T-cell (primary cell): ENCODE data around the gene LRP1B. TPM values are rescaled to one million over a fixed set of nuclear protein-coding genes. Genes with fewer than 3 reads are reported as not detected.
A peak's percentile ranks its signal among the peaks of the same experiment; 100 is the strongest.

ENCODE experiments used
- ATAC-seq, 4 experiments: fragments of 200-7000 bp in 3 of 4; fragments of 150-1000 bp in 1 of 4; cut with Tn5 transposase; replicated peaks in 1 of 4; 1 replicate in 3 of 4; 2 replicates in 1 of 4; pipeline ENCODE4 v1.10.0; 2021; ENCODE audit warnings: moderate library complexity in 3 of 4, mild to moderate bottlenecking in 2 of 4, moderate number of reproducible peaks in 1 of 4
- CTCF ChIA-PET, 2 donors: fragments of 300-600 bp; sonication (Branson Sonifier 250); formaldehyde crosslinking; loops; one replicate each; lab custom pipeline; 2022; ENCODE audit warnings: antibody characterized with exemption in 2 of 2; lab: Charles Lee
- POLR2A ChIA-PET, 2 donors: fragments of 300-600 bp; sonication (Branson Sonifier 250); formaldehyde crosslinking; loops; one replicate each; lab custom pipeline; 2022; ENCODE audit warnings: antibody characterized with exemption in 2 of 2; lab: Charles Lee
- DNase-seq, 35 experiments: peaks; one replicate each; pipeline versions ENCODE4 v3.0.0 to v3.0.0-alpha.2; 2013 to 2023
- H3K27ac ChIP-seq: one replicate; pipeline ENCODE4 v1.5.1; 2013; ENCODE audit warnings: low read length
- H3K27me3 ChIP-seq, 2 experiments: replicated peaks in 1 of 2; 1 replicate in 1 of 2; 2 replicates in 1 of 2; pipeline versions ENCODE4 v1.6.1 to v1.7.0; 2013; ENCODE audit warnings: low read length in 1 of 2, mixed read lengths in 1 of 2; ENCODE audit not compliant: control insufficient read depth in 2 of 2, insufficient read depth in 2 of 2; ENCODE audit errors: extremely low read depth in 1 of 2
- H3K36me3 ChIP-seq, 2 donors: 1 replicate in 1 of 2; 2 replicates in 1 of 2; pipeline versions ENCODE4 v1.6.1 to v1.7.0; 2013; ENCODE audit warnings: low read length in 1 of 2; ENCODE audit not compliant: control insufficient read depth in 2 of 2, insufficient read depth in 1 of 2; ENCODE audit errors: extremely low read depth in 1 of 2
- H3K4me1 ChIP-seq, 2 experiments: 1 replicate in 1 of 2; 2 replicates in 1 of 2; pipeline versions ENCODE4 v1.6.1 to v1.7.0; 2013; ENCODE audit warnings: low read length in 2 of 2, mixed read lengths in 1 of 2; ENCODE audit not compliant: insufficient read depth in 2 of 2, control insufficient read depth in 1 of 2; ENCODE audit errors: extremely low read depth in 1 of 2
- H3K4me3 ChIP-seq, 2 donors: 1 replicate in 1 of 2; 2 replicates in 1 of 2; pipeline versions ENCODE4 v1.5.1 to v1.7.0; 2013; ENCODE audit warnings: mild to moderate bottlenecking in 2 of 2, low read length in 1 of 2, moderate library complexity in 1 of 2; ENCODE audit not compliant: control insufficient read depth in 1 of 2; ENCODE audit errors: extremely low read depth in 1 of 2
- H3K9me3 ChIP-seq: 2 replicates; pipeline ENCODE4 v1.7.0; 2013
- H3K27ac Mint-ChIP-seq, 2 donors: one replicate each; pipeline ENCODE4 v1.8.0; 2020 to 2021; ENCODE audit warnings: mild to moderate bottlenecking in 2 of 2, mixed read lengths in 2 of 2
- H3K27me3 Mint-ChIP-seq, 2 donors: one replicate each; pipeline ENCODE4 v1.8.0; 2021 to 2022; ENCODE audit warnings: mixed read lengths in 2 of 2
- H3K36me3 Mint-ChIP-seq: one replicate; pipeline ENCODE4 v1.8.0; 2021; ENCODE audit warnings: mixed read lengths
- H3K4me1 Mint-ChIP-seq, 3 donors: one replicate each; pipeline ENCODE4 v1.8.0; 2020 to 2022; ENCODE audit warnings: mixed read lengths in 3 of 3, mild to moderate bottlenecking in 1 of 3
- H3K4me3 Mint-ChIP-seq, 3 donors: one replicate each; pipeline ENCODE4 v1.8.0; 2020 to 2022; ENCODE audit warnings: mild to moderate bottlenecking in 3 of 3, mixed read lengths in 3 of 3, moderate library complexity in 3 of 3
- H3K9me3 Mint-ChIP-seq, 3 donors: one replicate each; pipeline ENCODE4 v1.8.0; 2020 to 2022; ENCODE audit warnings: mixed read lengths in 3 of 3
- WGBS: methylation state at CpG from one replicate; pipeline ENCODE4 v1.1.5; 2013; ENCODE audit warnings: missing lambda C conversion rate; ENCODE audit not compliant: insufficient coverage; 5-methylcytosine and 5-hydroxymethylcytosine counted together
- total RNA-seq, 35 experiments: library from RNA in 6 of 35; stranded (reverse) in 6 of 35; fragments of 120-200 nt in 1 of 35; gene quantifications; one replicate each; pipeline versions ENCODE4 v1.2.1 to v1.2.4 and lab custom pipeline; 2013 to 2026

Gene LRP1B
- total RNA-seq (not detected), total RNA-seq (lab: John Stamatoyannopoulos, UW) (0 to 0.12 (median 0) reads per million in 29 experiments)
- total RNA-seq (2013), result not detected

DNA sequence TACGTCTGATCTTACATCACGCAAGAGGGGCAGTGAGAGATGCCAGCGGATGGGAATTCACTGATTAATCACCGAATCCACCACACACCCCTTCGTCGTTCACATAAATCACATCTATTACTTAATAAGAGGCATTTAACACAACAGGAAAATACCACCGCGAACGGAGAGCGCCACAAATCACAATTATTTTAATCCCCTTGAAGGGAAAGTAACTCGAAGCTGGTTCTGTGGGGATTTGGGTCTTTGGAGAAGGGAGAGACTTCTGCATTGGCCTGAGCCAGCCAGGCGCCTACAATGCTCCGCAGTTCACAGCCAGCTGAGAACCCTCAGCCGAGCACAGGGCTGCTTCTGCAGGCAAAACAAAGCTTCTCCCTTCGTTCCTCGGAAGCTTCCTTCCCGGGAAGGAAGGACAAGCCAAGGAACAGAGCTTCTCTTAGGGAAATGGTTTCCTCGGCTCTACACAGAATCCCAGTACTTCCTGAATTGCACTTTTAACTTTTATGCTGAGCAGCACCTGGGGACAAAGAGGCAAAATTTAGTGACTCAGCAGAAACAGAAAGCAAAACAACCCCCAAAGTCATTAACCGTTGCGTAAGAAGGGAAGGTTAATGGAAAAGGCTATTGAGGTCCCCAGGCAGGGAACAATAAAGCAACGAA lies at the start of gene LRP1B:
TSS of gene LRP1B (minus strand) at position 7 of the 660 bp plus-strand sequence. CDS start 287 bp downstream, outside the sequence.
- DNase-seq (no peak), ATAC-seq (no peak)
- POLR2A ChIA-PET, result no interaction called here
- Mint-ChIP-seq H3K27ac (peak within 1 kb of the TSS in 1 of 2 donors; percentile 36), H3K36me3 (no peaks in the 10 kb centered on the region), H3K9me3 (peaks cover 2 to 10% (median 3%) of the 10 kb centered on the region in 3 donors), H3K4me3 (no peak within 1 kb of the TSS), H3K27me3 (peaks cover 25% of the 10 kb centered on the region in 2 donors), H3K4me1 (peaks cover 0 to 10% (median 6%) of the 10 kb centered on the region in 3 donors)
- no peak within 1 kb of the TSS for H3K27ac ChIP-seq
- CTCF ChIA-PET, result no interaction called here
- no peaks in the 10 kb centered on the region for H3K9me3 ChIP-seq
- WGBS, result 5% methylated on average over 10 of the region's 21 CpGs
- H3K4me3 ChIP-seq, result peak within 1 kb of the TSS in 1 of 2 donors; percentile 25
- H3K36me3 ChIP-seq, result no peaks in the 10 kb centered on the region
- H3K27me3 ChIP-seq, result peaks cover 10 to 13% of the 10 kb centered on the region in 2 experiments
- H3K4me1 ChIP-seq, result peaks cover 0 to 3% of the 10 kb centered on the region in 2 experiments

DNA sequence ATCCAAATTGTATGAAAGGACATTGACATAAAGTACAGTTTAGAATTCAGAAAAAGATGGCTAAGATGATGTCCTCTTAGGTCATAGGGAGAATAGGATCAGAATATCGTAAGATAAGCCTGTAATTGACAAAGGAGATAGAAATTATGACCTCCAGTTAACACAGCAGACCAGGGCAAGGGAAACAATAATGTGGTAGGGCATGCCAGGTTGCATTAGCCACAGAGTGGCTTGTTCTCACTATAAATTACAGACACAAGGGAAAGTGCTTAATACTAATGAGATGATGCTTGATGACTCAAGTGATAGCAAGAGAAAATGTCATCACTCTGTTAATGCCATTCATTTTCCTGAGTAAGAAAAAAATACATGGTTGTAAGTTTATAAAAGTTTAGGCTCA lies 48.9 kb upstream of the LRP1B start:
- Mint-ChIP-seq H3K27ac (no peak overlapping the region), H3K9me3 (peaks cover 9 to 23% (median 14%) of the 10 kb centered on the region in 3 donors), H3K4me1 (no peaks in the 10 kb centered on the region), H3K36me3 (no peaks in the 10 kb centered on the region), H3K4me3 (no peak overlapping the region), H3K27me3 (no peaks in the 10 kb centered on the region)
- CTCF ChIA-PET, result no interaction called here
- Histone ChIP-seq H3K36me3 (no peaks in the 10 kb centered on the region), H3K9me3 (no peaks in the 10 kb centered on the region), H3K4me3 (no peak overlapping the region), H3K27ac (no peak overlapping the region), H3K27me3 (no peaks in the 10 kb centered on the region), H3K4me1 (no peaks in the 10 kb centered on the region)
- no peak for ATAC-seq
- no CpG with 5 or more reads among the region's 1 CpG for WGBS
- POLR2A ChIA-PET, result no interaction called here
- no peak for DNase-seq

DNA sequence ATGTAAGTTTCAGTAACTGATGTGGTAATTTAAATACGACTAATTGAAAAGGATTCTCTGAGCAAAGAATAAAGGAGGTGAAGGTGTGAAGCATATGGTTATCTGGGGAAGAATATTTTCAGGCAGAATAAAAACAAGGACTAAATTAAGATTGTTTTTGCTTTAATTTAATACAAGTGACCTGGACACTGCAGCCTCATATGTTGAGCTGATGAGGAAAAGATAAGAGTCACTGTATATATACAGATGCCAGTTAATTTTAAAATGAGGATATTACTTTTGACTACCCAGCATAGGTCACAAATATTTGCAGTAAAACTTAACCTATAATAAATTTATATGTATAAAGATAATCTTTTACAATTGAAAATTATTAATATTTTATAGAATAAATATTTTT lies 47.8 kb upstream of the LRP1B start:
- CTCF ChIA-PET, result no interaction called here
- ATAC-seq, result no peak

DNA sequence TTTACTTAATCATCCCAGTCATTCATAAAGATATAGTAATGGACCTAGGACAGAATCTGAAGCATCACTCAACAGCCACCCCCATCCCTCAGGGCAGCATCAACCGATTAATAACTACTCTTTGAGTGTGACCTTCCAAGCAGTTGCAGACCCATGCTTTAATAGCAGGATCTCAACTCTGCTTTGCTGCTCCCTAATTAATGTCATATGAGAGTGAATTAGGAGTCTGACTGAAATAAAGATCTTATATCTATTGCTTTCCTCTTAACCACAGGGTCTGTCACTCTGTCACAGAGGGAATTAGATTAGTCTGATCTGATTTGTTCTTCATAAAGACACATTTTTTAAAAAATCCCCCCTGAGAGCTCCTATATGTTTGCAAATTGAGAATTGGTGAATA lies 46.1 kb upstream of the LRP1B start:
- Mint-ChIP-seq H3K9me3 (peaks cover 5 to 17% (median 9%) of the 10 kb centered on the region in 3 donors), H3K36me3 (no peaks in the 10 kb centered on the region), H3K27me3 (no peaks in the 10 kb centered on the region), H3K27ac (no peak overlapping the region), H3K4me1 (no peaks in the 10 kb centered on the region), H3K4me3 (no peak overlapping the region)
- ChIA-PET CTCF (no interaction called here), POLR2A (no interaction called here)
- DNase-seq, result no peak
- ATAC-seq, result no peak
- Histone ChIP-seq H3K4me3 (no peak overlapping the region), H3K27me3 (no peaks in the 10 kb centered on the region), H3K4me1 (no peaks in the 10 kb centered on the region), H3K9me3 (no peaks in the 10 kb centered on the region), H3K27ac (no peak overlapping the region), H3K36me3 (no peaks in the 10 kb centered on the region)
- WGBS, result no CpG with 5 or more reads among the region's 1 CpG

More for the DNA sequence above, 47.8 kb upstream of the LRP1B start:
- H3K4me1 Mint-ChIP-seq, result no peaks in the 10 kb centered on the region
- POLR2A ChIA-PET, result no interaction called here
- Histone ChIP-seq H3K9me3 (no peaks in the 10 kb centered on the region), H3K36me3 (no peaks in the 10 kb centered on the region), H3K4me1 (no peaks in the 10 kb centered on the region), H3K4me3 (no peak overlapping the region), H3K27me3 (no peaks in the 10 kb centered on the region), H3K27ac (no peak overlapping the region)
- H3K9me3 Mint-ChIP-seq, result peaks cover 9 to 23% (median 14%) of the 10 kb centered on the region in 3 donors
- DNase-seq, result no peak
- H3K27ac Mint-ChIP-seq, result no peak overlapping the region
- H3K36me3 Mint-ChIP-seq, result no peaks in the 10 kb centered on the region
- 80% methylated on average over 1 of the region's 1 CpG for WGBS
- H3K27me3 Mint-ChIP-seq, result no peaks in the 10 kb centered on the region
- no peak overlapping the region for H3K4me3 Mint-ChIP-seq

DNA sequence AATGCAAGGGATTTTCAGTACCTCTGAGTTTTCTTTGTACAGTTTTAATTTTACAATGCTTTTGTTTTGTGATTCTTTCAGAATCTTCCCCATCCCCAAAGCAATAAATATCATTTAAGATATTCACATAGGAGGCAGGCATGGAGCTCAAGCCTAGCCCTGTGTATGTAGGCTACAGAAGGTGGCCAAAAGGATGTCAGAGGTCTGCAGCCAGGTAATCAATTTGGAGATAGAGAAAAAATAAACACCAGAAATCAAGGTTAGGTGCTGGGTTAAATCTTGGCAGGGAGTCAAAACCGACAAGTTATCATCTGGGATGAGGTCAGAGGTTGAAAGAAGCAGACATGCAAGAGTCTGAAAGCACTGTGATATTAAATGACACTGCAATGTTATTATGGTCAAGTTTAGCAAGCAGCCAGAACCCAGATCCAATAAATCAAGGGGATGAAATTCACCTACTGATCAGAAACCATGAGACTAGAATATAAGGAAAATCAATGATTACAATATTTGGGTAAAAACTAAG lies 45.1 kb upstream of the LRP1B start:
- DNase-seq (no peak), ATAC-seq (no peak)
- Mint-ChIP-seq H3K27me3 (no peaks in the 10 kb centered on the region), H3K4me1 (no peaks in the 10 kb centered on the region), H3K9me3 (peaks cover 5 to 25% (median 12%) of the 10 kb centered on the region in 3 donors), H3K27ac (no peak overlapping the region), H3K4me3 (no peak overlapping the region), H3K36me3 (no peaks in the 10 kb centered on the region)
- Histone ChIP-seq H3K27me3 (no peaks in the 10 kb centered on the region), H3K36me3 (no peaks in the 10 kb centered on the region), H3K27ac (no peak overlapping the region), H3K4me1 (no peaks in the 10 kb centered on the region), H3K4me3 (no peak overlapping the region), H3K9me3 (no peaks in the 10 kb centered on the region)
- WGBS, result 83% methylated on average over 1 of the region's 1 CpG
- ChIA-PET CTCF (no interaction called here), POLR2A (no interaction called here)

DNA sequence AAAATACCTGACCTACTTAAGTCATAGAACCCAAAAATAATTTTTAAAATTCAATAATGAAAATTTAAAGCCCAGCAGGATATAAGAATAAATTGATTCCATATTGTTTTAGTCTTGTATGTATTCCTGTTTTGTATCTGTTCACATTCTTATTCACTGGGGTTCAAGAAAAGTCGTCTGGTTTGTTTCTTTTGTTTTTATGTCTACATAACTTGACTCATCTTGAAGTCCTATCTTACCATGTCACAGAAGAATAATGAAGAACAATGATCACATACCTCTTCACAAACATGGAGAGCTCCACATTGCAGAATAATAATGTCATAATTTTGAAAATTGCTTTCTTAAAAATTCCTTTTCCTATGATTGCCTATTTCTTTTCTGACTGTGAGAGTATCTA lies 43.4 kb upstream of the LRP1B start:
- Histone ChIP-seq H3K36me3 (no peaks in the 10 kb centered on the region), H3K4me3 (no peak overlapping the region), H3K27me3 (no peaks in the 10 kb centered on the region), H3K27ac (no peak overlapping the region), H3K9me3 (no peaks in the 10 kb centered on the region), H3K4me1 (no peaks in the 10 kb centered on the region)
- H3K36me3 Mint-ChIP-seq, result no peaks in the 10 kb centered on the region
- H3K4me3 Mint-ChIP-seq, result no peak overlapping the region
- DNase-seq (no peak), ATAC-seq (no peak)
- H3K4me1 Mint-ChIP-seq, result no peaks in the 10 kb centered on the region
- ChIA-PET CTCF (no interaction called here), POLR2A (no interaction called here)
- no peak overlapping the region for H3K27ac Mint-ChIP-seq
- no peaks in the 10 kb centered on the region for H3K27me3 Mint-ChIP-seq
- WGBS, result no CpG with 5 or more reads among the region's 1 CpG
- peaks cover 5 to 21% (median 8%) of the 10 kb centered on the region in 3 donors for H3K9me3 Mint-ChIP-seq
